H1 (cell line): ENCODE results near the gene INPP5A. TPM values are rescaled to one million over a fixed set of nuclear protein-coding genes. Genes with fewer than 3 reads are reported as not detected.

ENCODE experiments used
- BRCA1 ChIP-seq: IDR thresholded peaks from 2 replicates; pipeline ENCODE4 v1.6.1; 2012; ENCODE audit warnings: low read depth, low read length, improper control_type of control experiment
- CEBPB ChIP-seq: IDR thresholded peaks from 2 replicates; pipeline ENCODE4 v1.6.1; 2012; ENCODE audit warnings: low read depth, low read length
- CHD7 ChIP-seq: fragments of 300-600 bp; sonication (generic); IDR thresholded peaks from 2 replicates; pipeline ENCODE4 v1.7.1; 2012; ENCODE audit warnings: low read length, moderate library complexity, mild to moderate bottlenecking, inconsistent platforms; ENCODE audit not compliant: insufficient replicate concordance
- POLR2A ChIP-seq, 2 experiments: IDR thresholded peaks; 1 replicate in 1 of 2; 2 replicates in 1 of 2; pipeline ENCODE4 v1.6.1; 2011; ENCODE audit warnings: low read depth in 2 of 2, low read length in 2 of 2, mild to moderate bottlenecking in 2 of 2; ENCODE audit errors: control extremely low read depth in 1 of 2
- RFX5 ChIP-seq: IDR thresholded peaks from 2 replicates; pipeline ENCODE4 v1.6.1; 2011; ENCODE audit warnings: low read depth, low read length, improper control_type of control experiment, borderline replicate concordance
- SIRT6 ChIP-seq: IDR thresholded peaks from one replicate; pipeline ENCODE4 v1.7.1; 2012; ENCODE audit warnings: low read length, inconsistent platforms
- polyA plus RNA-seq, 7 experiments: library from polyadenylated mRNA; depleted of rRNA in 3 of 7; stranded (reverse) in 5 of 7; unstranded in 2 of 7; fragments of >200 nt in 5 of 7; fragments of 200-250 nt in 2 of 7; gene quantifications; 1 replicate in 5 of 7; 2 replicates in 1 of 7; 4 replicates in 1 of 7; pipeline versions ENCODE4 v1.2.1 to v1.2.3, GENCODE V29; 2011 to 2013; ENCODE audit warnings: missing spikeins in 2 of 7, mixed read lengths in 2 of 7
- total RNA-seq: library from RNA; stranded (reverse); fragmentation: NEBNext Ultra II Directional; extraction: Animal tissue kit (Norgen Biotek cat#: 25700); gene quantifications from 2 replicates; pipeline ENCODE4 v1.2.1, GENCODE V29; 2021

The INPP5A gene
- total and polyA plus RNA-seq, 2 of the 8 experiments (the other 6 are each of a cell fraction or from before 2014, with no cell fraction given), result 19.7 to 27.5 TPM

DNA sequence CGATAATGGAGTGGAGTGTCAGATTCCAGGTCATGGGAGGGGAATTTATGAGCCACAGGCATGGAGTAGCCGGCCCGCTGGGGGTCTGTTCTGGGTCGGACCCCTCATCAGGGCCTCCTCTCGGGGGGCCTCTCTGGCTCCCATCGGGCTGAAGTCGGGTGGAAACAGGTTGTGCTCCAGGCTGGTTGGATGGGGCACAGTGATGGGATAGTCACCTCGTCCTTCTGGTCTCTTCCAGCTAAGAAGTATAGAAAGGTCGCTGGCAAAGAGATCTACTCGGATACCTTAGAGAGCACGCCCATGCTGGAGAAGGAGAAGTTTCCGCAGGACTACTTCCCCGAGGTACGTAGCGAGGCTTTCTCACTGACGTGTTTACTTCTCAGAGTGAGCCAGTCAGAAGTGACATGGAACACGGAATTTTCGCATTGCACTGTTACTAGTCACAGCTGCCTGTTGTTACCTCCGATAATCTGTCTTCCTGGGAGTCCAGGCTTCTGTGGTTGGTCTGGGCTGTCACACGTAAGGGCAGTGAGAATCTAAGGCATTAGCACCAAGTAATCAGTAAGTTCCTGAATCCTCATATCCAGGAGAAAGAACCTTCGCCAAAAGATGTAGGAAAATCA is 160.1 kb downstream of the INPP5A start (continued):
- no peak for TF ChIP-seq CHD7
- TF ChIP-seq SIRT6, result no peak
- TF ChIP-seq CEBPB, result no peak
- no peak for TF ChIP-seq POLR2A (IDR thresholded peaks at IDR 0.05; ENCODE audit: control extremely low read depth in 1 of 2, low read depth in 2 of 2, low read length in 2 of 2)
- no peak for TF ChIP-seq BRCA1
- no peak for TF ChIP-seq RFX5
